Amygdala (tissue), 56 donors: Measurements from ENCODE around the gene REG1A.
A peak's percentile ranks its signal among the peaks of the same experiment; 100 is the strongest.

ENCODE experiments used
- DNase-seq, 56 donors: peaks; one replicate each; lab custom pipeline; 2025; lab: John Stamatoyannopoulos, UW

Gene REG1A, protein sequence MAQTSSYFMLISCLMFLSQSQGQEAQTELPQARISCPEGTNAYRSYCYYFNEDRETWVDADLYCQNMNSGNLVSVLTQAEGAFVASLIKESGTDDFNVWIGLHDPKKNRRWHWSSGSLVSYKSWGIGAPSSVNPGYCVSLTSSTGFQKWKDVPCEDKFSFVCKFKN

DNA sequence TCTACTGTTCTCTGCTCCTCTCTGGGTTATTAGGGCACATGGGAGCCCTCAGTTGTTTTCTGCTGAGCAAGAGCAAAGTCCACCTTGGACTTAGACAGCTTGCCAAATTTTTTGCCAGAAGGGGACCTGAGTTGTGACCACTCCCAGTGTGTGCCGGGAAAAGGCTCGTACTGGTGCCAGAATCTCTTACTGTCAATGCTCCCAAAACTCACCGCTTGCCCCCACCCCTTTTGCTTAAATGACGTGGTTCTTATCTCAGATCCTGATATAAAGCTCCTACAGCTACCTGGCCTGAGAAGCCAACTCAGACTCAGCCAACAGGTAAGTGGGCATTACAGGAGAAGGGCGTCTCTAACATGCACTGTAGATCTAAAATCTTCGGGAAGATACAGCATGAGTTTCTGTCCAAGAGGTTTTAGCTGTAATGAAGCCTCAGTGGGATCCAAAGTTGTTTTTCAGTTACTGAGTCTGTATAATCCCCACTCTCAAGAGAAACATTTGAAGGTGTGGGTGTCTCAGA, at the start of gene REG1A:
Gene REG1A (plus strand): TSS at position 295 of the 520 bp plus-strand sequence. CDS start 374 bp downstream, outside the sequence.
- no peak for DNase-seq

DNA sequence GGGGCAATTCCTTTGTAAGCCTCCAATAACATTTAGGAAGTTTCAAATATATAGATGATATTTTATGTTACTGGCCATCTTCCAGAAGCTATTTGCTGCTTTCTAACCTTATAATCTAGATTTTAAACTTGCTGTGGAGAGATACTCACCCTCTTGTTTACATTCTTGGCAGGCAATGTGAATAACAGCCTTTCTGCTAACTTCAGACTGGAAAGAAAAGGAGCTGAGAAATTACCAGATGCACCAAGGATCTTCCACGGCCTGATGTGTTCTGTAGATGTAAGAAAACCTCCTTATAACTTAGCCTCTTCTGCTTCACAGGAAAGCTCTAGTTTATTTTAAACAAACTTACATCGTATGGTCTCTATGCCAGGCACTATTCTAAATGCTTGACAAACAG, 49.2 kb upstream of the REG1A start:
- DNase-seq = peak in 1 of 56 donors; percentile 4

DNA sequence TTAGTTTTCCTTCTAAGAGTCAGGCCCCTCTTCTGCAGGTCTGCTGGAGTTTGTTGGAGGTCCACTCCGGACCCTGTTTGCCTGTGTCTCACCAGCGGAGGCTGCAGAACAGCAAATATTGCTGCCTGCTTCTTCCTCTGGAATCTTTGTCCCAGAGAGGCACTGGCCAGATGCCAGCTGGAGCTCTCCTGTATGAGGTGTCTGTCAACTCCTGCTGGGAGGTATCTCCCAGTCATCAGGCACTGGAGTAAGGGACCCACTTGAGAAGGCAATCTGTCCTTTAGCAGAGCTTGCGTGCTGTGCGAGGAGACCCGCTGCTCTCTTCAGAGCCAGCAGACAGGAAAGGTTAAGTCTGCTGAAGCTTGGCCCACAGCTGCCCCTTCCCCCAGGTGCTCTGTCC, 37.3 kb upstream of the REG1A start:
- DNase-seq = no peak

DNA sequence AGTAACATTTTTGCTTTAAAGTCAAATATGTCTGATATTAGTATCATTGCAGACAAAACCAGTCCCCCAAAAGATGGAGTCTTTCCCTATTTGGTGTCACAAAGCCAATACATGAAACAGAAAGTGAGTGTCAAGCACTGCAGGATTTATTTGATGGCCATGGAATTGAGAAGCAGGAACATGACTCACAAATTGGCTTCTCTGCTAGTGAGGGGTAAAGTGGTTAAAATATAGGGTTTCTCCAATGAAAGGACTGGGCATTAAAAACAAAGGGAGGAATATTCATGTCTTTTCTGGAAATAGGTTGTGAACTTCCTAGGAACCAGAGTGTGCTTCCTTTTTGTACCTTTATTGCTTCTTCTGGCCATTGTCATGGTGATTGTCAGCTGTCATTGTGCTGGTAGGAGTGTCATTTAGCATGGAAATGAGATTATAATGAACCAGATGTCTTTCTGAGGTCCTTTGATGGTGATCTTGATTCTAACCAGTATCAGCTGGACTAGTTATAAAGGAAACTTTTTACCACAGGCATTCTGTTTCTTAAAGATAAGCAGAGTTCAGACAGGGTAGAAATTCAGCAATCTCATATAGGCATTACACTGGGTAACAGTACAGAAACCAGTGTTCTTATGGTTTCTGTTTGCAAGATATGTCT, 36.6 kb upstream of the REG1A start:
- DNase-seq = no peak

DNA sequence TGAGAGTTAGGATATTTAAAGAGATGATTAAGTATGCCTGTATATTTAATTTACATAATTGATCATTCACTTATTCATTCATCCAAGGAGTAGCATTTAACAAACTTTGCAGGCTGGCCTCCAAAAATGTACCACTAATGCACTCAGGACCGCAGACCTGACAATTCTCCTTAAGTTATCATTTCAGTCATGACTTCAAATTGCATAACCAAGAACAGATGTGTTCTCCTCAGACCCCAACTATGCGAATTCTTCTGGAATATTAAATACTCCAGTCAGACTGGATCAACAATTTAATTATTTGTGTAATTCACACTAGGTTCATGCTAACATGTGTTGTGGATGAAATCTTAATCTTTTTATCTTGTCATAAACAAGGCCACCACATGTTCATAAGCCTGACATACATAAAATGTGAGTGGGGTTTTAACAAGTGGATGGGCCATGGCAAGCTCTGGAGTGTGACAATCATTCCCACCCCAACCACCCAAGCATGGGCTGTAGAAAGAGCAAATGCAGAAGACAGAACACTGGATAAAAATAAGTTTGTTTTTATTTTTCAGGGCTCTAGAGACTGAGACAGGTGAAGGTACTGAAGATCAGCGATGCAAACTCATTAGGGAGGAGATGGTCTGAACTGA, 35.7 kb upstream of the REG1A start:
- DNase-seq = no peak

DNA sequence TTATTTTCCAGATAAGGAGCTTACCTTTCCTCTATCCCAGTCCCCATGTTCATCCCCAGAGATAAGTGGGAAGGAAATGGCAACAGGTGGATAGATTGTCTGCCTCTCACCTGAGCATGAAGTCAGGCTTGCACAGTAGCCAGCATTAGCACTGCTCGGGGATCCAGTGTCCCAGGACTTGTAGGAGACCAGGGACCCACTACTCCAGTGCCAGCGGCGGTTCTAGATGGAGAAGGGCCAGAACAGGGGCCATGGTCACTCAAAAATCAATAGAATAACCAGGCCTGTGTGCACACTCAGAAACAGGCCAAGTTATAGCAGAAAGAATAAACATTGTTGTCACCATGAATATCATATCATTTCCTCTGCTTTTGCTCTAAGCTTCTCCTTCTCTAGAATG, 34.9 kb upstream of the REG1A start:
- no peak for DNase-seq

DNA sequence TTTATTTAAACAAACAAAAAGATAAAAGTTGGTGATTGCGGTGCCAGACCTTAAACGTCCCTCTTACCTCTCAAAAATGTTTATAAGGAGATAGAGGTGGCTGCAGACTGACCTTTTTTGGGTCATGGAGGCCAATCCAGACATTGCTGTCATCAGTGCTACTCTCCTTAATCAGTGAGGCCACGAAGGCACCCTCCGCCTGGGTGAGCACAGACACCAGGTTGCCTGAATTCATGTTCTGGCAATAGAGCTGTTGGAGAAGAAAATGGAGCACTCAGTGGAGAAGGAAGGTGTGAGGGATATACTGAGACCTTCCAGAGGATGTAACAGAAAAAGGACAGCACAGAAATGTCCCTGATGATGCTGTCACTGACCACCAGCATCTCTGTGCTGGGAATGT, 34.0 kb upstream of the REG1A start:
- DNase-seq = no peak

DNA sequence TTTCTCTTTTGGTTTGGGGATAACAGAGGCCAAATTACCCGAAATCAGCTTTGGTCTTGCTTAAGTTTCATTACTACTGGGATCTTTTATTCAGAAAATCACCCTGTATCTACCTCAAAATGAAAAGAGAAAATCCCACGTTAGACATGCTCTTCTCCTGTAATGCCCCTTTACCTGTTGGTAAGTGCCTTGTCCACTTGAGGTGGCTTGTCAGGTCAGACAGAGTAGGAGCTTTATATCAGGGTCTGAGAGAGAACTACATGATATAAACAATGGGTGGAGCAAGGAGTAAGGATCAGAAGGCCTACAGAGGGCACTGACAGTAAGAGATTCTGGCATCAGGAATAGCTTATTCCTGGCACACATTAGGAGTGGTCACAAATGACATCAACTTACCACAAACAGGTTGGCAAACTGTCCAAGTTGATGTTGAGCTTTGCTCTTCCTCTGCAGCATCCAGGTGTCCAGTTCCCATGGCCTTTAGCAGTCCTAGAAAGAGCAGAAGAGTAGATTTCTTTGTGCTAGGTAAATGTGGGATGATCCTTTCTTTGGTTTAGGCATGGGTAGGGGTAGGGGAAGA, 32.4 kb upstream of the REG1A start, which contains the start of gene REG1B:
Gene REG1B (minus strand): TSS at position 209 of the 580 bp plus-strand sequence. CDS start 381 bp downstream, outside the sequence.
- DNase-seq = no peak

DNA sequence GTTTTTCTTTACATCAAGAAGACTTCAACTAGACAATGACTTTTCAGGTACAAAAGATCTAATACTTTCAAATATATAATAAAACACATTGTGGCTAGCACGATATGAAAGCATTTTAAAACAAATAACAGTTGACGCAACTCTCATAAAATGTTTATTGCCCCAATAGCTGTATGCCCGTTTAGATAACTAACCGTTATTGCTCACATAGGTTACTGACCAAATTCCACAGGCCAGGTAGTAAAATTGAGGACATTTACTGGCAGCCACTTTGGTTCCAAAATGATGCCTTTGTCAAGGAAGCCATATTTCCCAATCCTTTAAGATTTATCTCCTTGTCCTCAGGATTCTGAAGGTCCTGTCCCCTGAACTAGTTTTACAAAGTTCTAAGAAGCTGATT, 29.6 kb upstream of the REG1A start:
- DNase-seq = no peak

DNA sequence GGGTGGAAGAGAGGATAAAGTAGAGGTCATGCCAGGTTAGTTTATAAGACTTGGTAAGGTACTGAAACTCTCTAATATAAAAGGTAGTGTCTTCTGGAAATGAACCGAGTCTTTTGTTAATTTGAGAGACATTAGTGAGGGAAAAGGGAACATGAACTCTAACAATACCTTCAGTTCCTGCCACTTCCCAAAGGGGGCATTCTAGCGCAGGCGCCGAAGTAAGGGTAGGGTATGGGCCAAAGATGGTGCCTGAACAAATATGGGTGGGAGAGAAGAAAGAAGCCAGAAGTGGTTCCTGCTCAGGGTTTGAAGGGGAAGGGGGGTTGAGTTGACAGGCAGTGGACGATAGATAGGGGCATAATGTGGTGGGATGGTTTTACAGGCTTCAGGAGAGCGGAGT, 22.4 kb upstream of the REG1A start:
- no peak for DNase-seq

DNA sequence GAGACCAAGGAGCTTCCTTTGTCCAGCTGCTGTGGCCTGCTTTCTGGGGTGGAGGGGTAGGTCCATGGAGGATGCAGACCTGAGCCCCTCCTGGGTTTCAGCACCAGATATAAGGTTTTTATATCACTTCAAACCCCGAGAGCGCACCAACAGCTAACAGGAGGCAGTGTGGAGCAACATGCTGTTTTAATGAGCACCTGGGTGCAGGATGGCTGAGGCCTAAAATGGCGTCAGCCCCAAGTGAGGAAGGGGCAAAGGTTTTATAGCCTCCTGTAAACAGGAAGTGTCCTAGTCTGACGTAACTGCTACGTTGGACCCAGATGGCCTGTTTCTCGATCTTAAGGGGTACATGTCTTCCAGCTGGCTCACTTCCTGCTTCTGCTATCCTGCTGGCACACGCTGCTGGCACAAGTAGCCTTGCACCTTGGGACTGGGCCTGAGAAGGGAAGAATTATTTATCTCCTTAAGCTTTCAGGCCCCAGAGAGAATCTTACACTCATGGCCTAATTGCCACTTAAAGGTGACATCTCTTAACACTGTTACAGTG, 21.1 kb upstream of the REG1A start:
- no peak for DNase-seq

DNA sequence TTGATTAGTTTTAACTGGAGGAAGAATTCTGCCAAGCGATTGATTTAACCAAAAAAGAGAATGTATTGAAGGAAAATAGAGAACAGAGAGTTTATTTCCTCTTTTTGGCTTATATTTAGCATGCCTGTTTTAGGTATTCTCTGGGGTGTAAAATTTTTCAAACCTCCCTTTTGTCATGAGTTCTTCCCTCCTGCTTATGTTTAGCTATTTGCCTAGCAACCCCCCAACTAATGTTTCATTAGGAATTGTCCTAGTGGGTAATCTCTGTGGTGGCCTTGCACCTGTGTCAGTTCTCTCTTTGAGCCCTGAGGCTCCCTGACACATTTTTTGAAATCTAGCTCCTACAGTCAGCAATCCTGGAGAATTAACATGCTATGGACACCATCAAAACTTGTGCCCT, 20.0 kb upstream of the REG1A start:
- no peak for DNase-seq

DNA sequence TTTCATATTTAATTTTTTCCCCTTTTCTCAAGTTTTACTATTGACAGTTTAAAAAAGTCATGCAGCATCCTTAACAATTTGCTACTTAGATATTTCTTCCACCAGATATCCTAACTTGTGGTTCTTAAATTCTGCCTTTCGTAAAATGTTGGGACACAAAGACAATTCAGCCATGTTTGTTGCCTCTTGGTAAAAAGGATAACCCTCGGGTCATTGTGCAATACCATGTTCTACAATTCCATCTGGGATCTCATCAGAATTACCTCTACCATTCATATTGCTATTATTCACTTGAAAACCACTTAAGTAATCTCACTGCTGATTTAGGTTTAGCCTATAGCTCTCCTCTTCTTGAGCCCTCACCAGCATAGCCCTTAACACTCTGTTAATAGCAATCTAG, 19.3 kb upstream of the REG1A start:
- DNase-seq = no peak

DNA sequence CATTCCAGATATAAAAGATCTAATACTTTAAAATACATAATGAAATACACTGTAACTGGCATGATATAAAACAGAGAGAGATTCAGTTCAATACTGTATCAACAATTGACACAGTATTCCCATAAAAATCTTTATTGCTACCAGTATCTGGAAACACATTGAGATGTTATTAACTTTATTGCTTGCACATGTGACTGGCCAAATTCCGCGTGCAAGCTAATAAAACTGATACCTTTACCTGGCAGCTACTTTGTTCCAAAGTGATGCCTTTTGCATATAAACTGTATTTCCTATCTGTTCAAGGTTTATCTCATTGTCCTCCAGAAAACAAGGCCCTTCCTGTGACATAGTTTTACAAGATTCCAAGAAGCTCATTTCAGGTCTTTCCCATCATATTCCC, 17.1 kb upstream of the REG1A start:
- DNase-seq = no peak

DNA sequence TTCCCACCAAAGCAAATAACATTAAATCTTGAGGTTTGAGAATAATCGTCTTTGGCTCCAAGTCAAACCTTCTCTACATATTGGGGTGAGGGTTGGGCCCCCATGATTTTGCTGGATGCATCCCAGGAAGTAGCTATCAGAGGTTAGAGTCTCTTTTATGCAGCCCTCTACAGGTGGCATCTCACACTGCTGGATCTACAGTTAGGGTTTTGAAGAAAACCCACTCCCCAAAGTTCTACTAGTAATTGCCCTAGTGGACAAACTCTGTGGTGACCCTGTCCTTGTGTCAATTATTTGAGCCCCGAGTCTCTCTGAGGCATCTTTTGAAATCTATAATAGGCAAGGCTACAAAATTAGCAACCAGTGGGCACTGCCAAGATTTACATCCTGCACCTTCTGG, 15.0 kb upstream of the REG1A start:
- DNase-seq = no peak

DNA sequence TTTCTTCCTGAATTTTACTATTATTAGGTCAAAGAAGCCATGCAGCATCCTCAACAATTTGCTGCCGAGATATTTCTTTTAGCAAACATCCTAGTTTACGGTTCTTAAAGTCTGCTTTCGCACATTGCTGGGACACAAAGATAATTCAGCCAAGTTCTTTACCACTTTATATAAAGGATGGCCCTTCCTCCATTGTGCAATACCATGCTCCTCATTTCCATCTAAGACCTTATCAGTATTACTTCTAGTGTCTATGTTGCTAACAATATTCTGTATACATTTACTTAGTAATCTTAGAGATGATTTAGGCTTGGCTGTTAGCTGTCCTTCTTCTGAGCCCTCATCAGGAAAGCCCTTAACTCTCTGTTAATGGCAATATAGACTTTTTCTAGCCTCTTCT, 8.0 kb upstream of the REG1A start:
- DNase-seq = no peak

DNA sequence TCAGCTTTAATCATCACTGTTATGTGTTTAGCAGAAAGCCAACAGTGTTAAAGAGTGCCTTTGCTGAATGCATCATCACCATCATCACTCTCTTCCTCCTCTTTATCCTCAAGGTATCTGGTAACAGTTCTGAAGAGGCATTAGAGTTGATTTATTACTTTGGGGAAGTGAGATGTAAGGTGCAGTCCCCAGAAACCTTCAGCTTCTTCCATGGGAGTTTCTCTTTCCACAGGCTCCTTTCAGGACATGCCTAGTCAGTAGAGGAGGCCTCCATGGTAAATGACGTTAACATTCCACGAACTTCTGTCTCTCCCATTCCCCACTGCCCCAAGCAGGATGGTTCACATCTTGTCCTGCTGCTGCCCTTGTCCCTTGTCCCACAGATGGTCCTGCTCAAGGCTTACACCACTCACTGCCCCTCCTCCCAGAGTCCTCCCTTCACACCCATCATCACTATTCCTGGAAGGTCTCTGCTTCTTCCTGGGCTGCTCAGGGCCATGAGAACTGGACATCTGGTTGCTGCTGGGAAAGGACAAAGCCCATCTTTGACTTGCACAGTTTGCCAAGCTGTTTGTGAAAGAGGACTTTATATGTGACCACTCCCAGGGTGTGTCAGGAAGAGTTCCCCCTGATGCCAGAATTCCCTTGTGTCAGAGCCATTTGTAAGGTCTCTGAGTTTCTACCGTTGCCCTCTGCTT, 5.3 kb upstream of the REG1A start:
- DNase-seq = no peak

DNA sequence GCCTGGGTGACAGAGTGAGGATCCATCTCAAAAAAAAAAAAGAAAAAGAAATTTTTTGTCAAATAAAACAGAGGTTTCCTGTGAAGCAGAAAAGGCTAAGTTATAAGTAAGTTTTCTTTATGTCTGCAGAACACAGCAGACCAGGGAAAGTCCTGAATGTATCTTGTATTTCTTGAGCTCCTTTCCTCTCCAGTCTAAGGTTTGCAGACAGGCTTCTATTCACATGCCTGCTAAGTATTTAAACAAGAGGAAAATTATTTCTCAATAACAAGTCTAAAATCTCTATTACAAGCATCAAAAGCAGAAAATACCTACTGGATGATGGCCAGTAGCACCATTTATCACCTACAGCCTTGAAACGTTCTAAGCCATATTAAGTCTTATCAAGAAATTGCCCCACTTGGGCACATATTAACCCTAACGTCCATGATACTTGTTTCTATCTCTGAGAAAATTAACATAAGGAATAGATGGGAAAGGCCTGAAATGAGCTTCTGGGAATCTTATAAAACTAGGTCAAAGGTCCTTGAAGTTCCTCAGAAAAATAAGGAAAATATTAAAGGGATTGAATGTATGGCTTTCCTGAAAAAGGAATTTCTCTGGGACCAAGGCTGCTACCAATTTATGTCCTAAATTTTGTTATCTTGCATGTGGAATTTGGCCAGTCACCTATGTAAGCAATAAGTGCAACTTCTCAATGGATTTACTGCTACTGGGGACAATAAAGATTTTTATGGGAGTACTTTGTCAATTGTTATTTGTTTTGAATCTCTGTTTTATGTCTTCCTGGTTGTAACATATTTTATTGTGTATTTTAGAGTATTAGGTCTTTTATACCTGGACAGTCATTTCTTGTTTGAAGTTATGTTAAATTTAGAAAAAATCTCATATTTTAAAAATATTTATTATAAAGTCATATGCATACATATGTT, 3.0 kb upstream of the REG1A start:
- no peak for DNase-seq

DNA sequence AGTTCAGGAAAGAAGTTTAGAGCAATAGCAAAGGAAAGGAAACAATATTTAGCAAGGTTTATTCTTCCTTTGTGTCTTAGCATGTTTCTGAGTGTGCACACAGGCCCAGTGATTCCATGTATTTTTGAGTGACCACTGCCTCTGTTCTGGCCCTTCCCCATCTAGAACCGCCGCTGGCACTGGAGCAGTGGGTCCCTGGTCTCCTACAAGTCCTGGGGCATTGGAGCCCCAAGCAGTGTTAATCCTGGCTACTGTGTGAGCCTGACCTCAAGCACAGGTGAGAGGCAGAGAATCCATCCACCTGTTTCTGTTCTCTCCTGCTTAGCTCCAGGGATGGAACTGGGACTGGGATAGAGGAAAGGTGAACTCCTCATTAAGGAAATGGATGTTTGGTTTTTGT, 2.4 kb downstream of the REG1A start:
- DNase-seq = no peak
